Frontal cortex (tissue), 4 donors: Measurements from ENCODE around the gene NUDT22. TPM values are rescaled to one million over a fixed set of nuclear protein-coding genes. Genes with fewer than 3 reads are reported as not detected.

Experiments
- DNase-seq, 2 donors: peaks; one replicate each; pipeline ENCODE4 v3.0.0; 2012; ENCODE audit warnings: low spot score in 2 of 2
- FAIRE-seq: peaks from 2 replicates; lab custom pipeline; 2012; peaks lifted over from hg19 to GRCh38; lab: Jason Lieb, UNC
- total RNA-seq: library from RNA; depleted of rRNA; stranded (reverse); fragments of >200 nt; gene quantifications from one replicate; pipeline ENCODE4 v1.2.3, GENCODE V29; 2014
- donor health status: control.
- donor health status: control.
- donor health status: control.

Gene NUDT22
- total RNA-seq, 1 donor from 2014 or later: 12.6 TPM

GRCh38 chr11:64264371-64264852 lies 38.3 kb downstream of the NUDT22 start:
- no peak for FAIRE-seq
- no peak for DNase-seq

GRCh38 chr11:64265176-64266160 lies 39.4 kb downstream of the NUDT22 start:
- FAIRE-seq (no peak), DNase-seq (no peak)

DNA sequence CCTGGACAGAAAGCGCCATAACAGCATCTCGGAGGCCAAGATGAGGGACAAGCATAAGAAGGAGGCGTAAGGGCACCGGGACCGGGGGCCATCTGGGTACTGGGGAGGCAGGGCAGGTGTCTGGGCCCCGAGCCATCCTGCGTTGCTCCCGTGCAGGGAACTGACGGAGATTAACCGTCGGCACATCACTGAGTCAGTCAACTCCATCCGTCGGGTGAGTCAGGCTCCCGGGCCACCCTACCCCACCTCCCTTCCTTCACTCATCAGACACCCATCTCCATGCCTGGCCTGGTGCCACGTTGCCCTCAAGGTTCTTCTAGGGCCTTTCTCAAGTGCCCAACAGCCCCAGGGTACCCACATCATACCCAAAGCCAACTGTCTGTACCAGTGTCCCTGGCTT lies 40.3 kb downstream of the NUDT22 start:
- no peak for FAIRE-seq
- no peak for DNase-seq

- no peak for FAIRE-seq
- DNase-seq: no peak
Observed at GRCh38 chr11:64267207-64267945, 41.3 kb downstream of the NUDT22 start.

- DNase-seq (no peak), FAIRE-seq (no peak)
Observed at GRCh38 chr11:64268025-64268892, 42.2 kb downstream of the NUDT22 start.

- FAIRE-seq: no peak
- no peak for DNase-seq
Observed at GRCh38 chr11:64268893-64269539, 42.9 kb downstream of the NUDT22 start.

DNA sequence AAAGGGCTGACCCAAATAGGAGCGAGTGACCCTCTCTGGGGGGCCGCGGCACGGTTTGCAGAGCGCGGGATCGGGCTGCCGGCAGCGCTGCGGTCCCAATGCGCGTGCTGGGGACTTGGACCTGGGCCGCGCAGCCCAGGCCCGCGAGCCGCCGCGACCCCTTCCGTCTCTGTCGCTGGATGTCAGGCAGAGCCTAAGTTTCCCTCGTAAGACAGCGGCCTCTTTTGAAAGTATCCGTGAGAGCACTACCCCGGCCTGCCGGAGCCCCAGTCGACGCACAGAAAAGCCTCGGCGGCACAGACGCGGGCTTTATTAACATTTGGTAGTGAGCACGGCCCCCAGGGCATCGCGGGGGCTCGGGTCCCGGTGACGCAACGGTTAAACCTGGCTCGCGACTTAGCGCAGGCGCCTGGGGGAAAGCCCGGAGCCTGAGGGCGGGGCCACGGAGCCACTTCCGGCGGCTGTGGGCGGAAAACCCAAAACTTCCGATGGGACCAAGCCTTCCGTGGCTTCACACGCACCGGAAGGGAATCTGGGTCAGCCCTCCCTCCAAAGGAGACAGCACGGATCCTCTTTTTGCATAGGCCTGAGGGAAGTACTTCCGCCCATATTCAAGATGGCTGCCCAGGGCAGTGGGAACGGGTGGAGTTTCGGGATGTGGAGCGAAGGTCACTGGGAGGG lies 43.6 kb downstream of the NUDT22 start:
- FAIRE-seq (peak; percentile 55), DNase-seq (peak; percentile 91 to 94)

DNA sequence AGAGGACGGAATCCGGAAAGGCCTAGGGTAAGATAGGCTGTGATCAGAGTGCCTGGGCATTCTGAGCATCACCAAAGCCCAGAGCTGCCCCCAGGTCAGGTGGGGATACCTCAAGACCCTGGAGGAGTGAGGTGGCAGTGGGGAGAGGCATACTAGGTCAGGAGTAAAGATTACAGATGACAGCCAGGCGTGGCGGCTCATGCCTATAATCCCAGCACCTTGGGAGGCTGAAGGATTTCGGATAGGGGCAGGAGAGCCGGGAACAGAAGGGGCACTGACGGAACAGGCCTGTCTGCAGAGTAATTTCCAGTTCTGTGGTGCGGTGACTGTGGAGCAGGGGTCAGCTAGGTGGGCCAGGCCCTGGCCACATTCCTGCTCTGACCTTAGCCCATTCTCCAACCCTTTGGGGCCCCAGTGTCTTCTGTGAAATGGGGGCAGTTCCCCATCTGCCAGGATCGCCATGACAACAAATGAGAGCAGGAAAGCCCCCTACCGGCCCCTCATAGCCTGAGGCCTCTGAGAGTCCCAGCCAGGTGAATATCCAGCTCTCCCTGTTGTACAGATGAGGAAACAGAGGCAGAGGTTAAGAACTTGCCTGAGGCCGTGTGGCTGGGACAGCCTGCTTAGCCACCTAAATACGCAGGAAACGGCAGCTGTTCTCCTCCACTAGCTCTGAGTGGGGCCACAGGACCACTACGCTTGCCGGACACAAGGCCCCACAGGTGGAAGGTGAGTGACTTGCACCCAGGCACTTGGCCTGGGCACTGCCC lies 49.1 kb downstream of the NUDT22 start:
- FAIRE-seq (no peak), DNase-seq (no peak)

DNA sequence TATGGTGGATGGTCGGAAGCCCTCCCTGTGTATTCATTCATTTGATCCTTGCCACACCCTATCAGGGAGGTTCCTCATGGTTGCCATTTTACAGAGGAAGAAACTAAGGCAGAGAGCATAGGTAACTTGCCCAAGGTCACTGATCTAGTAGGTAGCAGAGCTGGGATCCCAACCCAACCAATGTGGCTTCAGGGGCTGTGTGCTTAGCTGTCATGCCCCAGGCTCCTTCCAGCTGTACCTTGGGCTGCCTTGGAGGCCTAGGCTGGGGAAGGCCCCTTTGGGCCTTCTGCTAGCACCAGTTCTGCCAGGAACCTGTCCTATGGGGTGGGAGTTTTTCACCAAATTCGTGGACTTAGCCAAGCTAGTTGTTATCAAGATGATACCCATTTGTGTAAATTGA lies 49.8 kb downstream of the NUDT22 start:
- FAIRE-seq (no peak), DNase-seq (no peak)

DNA sequence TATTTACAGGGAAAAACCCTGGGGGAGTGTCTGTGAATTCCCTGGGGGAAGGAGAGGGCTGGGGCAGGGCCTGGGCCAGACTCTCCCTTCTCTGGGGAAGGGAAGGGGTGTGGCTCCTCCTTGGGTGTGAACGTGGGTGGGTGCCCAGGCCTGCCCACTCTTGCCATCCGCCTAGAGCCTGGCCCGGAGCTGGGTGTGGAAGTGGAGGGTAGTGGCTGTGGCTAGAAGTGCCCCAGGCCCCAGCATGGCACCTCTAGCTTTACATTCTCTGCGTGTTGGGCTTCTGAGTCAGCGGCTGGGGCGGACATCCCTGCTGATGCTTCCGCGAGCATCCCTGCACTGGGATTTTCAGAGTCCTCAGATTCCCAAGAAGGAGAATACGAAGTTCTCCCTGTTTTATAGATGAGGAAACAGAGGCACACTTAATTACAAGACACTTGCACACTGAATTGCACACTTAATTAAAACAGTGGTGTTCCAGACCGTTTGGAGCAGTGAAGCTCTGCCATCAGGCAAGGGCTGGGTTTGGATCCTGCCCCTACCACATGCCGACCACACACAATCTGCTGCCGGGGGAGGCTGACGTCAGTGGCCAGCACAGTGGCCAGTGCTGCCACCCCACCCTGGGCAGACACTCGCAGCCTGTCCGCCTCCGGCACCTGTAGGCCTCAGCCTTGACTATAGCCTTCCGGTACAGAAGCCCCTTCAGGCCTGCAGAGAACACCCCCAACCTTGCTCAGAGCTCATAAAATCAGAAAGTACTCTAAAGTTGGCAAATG lies 50.8 kb downstream of the NUDT22 start:
- no peak for DNase-seq
- no peak for FAIRE-seq

GRCh38 chr11:64278576-64279190 lies 52.6 kb downstream of the NUDT22 start:
- FAIRE-seq: no peak
- no peak for DNase-seq

Other genes starting within 250 kb of the NUDT22 start
- 31.4 TPM for gene OTUB1, start 239.8 kb upstream of the NUDT22 start, total RNA-seq
- gene FLRT1, start 190.3 kb upstream of the NUDT22 start, total RNA-seq: 4.5 TPM
- gene MACROD1, start 60.2 kb upstream of the NUDT22 start, total RNA-seq: 19.6 TPM
- gene STIP1, start 40.1 kb upstream of the NUDT22 start, total RNA-seq: 91.7 TPM
- 0.41 TPM for gene FERMT3, start 19.6 kb upstream of the NUDT22 start, total RNA-seq
- 10.6 TPM for gene TRPT1, start 88 bp upstream of the NUDT22 start, total RNA-seq
- 9.8 TPM for gene DNAJC4, start 4.3 kb downstream of the NUDT22 start, total RNA-seq
- 17.9 TPM for gene VEGFB, start 8.3 kb downstream of the NUDT22 start, total RNA-seq
- 26.1 TPM for gene FKBP2, start 14.8 kb downstream of the NUDT22 start, total RNA-seq
- 102 TPM for gene PPP1R14B, start 20.7 kb downstream of the NUDT22 start, total RNA-seq
- 4.9 TPM for gene PLCB3, start 25.3 kb downstream of the NUDT22 start, total RNA-seq
- gene BAD, start 58.4 kb downstream of the NUDT22 start, total RNA-seq: 44.8 TPM
- 9.8 TPM for gene GPR137, start 59.6 kb downstream of the NUDT22 start, total RNA-seq
- 1.6 TPM for gene KCNK4, start 65.0 kb downstream of the NUDT22 start, total RNA-seq
- 0.82 TPM for gene CATSPERZ, start 74.1 kb downstream of the NUDT22 start, total RNA-seq
- 12.6 TPM for gene ESRRA, start 79.2 kb downstream of the NUDT22 start, total RNA-seq
- gene TRMT112, start 91.3 kb downstream of the NUDT22 start, total RNA-seq: 103 TPM
- gene PRDX5, start 91.8 kb downstream of the NUDT22 start, total RNA-seq: 129 TPM
- gene CCDC88B, start 113.9 kb downstream of the NUDT22 start, total RNA-seq: 0.82 TPM
- gene RPS6KA4, start 132.9 kb downstream of the NUDT22 start, total RNA-seq: 9.4 TPM